GM18502 (cell line): ENCODE results near the gene GABRB1.

ENCODE experiments used
- ATAC-seq: cut with Tn5 transposase; IDR thresholded peaks from one replicate; pipeline ENCODE4 v1.9.1; 2021; ENCODE audit warnings: mild to moderate bottlenecking; ENCODE audit not compliant: unreplicated experiment, poor library complexity

GABRB1 gene

GRCh38 chr4:47195706-47196105 is 164.3 kb downstream of the GABRB1 start:
- ATAC-seq: no peak

DNA sequence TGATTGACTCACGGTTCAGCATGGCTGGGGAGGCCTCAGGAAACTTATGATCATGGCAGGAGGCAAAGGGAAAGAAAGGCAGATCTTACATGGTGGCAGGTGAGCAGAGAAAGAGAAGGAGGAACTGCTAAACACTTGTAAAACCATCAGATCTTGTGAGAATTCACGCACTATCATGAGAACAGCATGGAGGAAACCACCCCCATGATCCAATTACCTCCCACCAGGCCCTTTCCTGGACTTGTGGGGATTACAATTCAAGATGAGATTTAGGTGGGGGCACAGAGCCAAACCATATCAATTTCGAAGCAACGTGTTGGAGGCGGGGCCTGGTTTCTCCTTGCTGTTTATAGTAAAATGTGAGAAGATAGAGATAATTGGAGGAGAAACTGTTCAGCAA is 167.4 kb downstream of the GABRB1 start:
- no peak for ATAC-seq

GRCh38 chr4:47203593-47203992 is 172.2 kb downstream of the GABRB1 start:
- no peak for ATAC-seq

- ATAC-seq: no peak
Measured at GRCh38 chr4:47207555-47207954, 176.2 kb downstream of the GABRB1 start.

GRCh38 chr4:47209833-47210232 is 178.5 kb downstream of the GABRB1 start:
- ATAC-seq: no peak

- ATAC-seq: no peak
Measured at GRCh38 chr4:47210828-47211227, 179.5 kb downstream of the GABRB1 start.

- no peak for ATAC-seq
Measured at GRCh38 chr4:47213106-47213505, 181.7 kb downstream of the GABRB1 start.

- no peak for ATAC-seq
Measured at GRCh38 chr4:47213539-47213938, 182.2 kb downstream of the GABRB1 start.

GRCh38 chr4:47213971-47214370 is 182.6 kb downstream of the GABRB1 start:
- ATAC-seq: no peak

DNA sequence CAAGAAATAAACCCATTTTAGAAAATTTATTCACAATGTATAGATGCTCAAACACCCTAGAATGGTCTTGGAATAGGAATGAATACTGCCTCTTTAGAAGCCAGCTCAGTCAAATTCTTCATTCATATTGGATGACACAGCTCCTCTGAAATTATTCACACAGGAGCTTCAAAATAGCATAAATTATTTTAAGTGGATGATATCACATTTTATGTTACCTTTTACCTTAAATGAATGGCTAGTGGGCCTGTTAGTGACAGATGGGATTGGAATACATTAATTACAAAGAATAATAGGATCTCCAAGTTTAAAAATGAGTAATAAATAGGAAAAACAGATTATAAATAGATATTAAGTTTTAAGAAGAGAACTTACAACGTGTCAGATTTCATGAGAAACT is 184.4 kb downstream of the GABRB1 start:
- no peak for ATAC-seq

DNA sequence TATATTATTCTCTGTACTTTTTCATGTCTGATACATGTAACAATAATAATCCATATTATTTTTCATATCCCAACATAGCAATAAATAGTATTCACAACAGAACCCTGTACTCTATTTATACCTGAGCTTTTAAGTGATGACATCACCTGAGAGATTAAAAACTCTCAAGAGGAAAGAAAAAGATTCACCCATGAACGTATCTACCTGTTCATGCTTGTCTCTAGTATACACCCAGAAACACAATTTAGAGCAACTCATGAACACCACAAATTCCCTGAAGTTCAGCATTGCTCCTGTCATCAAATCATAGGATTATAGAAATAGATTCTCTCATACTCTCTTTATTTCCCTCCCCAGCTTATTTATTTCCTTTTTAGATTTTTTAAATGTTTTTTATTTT is 185.9 kb downstream of the GABRB1 start:
- ATAC-seq: no peak

- ATAC-seq: no peak
Measured at GRCh38 chr4:47217884-47218283, 186.5 kb downstream of the GABRB1 start.

GRCh38 chr4:47218631-47219030 is 187.3 kb downstream of the GABRB1 start:
- no peak for ATAC-seq

DNA sequence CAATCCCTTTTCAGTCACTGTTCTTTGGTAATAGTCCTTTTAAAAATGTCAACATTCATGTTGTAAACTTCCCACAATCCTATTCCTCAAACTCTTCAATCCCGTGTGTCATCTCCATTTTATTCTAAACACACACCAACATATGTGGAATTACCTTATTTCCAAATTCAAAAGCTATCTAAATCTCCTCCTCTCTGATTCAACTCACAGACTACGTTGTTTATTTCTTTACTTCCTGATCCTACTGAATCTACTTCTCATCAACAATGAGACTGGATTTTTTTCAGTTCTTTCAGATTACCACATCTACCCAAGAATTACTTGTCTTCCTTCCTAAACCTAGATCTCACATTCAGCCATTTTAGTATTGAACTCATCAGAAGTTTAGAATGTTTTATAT is 188.2 kb downstream of the GABRB1 start:
- no peak for ATAC-seq

DNA sequence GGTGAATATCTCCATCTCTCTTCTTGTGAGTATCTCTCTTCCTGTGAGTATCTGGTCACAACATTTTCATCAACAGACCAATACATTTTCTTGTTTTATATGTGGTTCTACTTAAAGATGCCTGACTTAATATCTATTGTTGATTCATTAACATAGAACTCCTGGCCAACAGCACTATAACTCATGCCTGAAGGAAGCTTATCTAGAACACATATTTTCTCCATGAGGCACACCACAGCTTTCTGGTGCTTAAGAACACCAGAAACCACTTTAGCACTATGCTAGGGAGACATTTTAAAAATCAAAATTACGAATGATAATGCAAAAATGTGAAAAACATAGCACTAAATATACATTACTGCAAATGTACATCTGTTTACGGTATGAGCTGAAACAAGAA is 190.4 kb downstream of the GABRB1 start:
- ATAC-seq: no peak

DNA sequence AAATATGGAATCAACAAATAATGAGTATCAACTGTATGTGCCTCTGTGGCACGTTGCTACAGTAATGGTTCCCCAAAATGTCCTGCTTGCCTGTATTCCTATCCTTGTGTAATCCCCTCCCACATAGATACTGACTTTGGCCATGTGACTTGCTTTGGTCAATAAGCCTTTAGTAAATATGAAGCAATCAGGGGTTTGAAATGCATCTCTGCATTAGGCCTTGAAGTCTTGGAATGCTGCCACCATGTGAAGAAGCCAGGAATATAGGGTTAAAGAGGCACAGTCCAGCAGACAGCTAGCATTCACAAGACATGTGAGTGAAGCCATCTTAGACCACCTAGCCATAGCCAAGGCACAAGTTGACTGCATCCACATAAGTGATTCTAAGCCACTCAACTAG is 190.9 kb downstream of the GABRB1 start:
- no peak for ATAC-seq

GRCh38 chr4:47224361-47224760 is 193.0 kb downstream of the GABRB1 start:
- ATAC-seq: no peak

DNA sequence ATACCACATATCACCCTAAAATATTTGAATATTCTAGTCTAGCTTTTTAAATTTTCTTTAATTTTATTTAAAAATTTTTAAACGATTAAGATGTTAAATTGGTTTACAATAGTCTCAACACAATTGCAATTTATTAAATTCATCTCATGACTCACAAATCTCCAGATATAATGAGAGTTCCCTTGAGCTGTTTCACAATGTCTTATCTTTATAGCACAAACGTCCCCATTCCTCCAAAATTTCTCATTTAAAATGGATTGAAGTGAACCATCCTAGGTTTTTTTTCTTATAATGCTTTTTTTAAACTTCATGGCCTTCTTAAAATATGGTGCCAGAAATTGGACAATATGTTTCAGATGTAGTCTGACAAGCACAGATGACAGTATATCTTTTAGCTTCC is 204.4 kb downstream of the GABRB1 start:
- ATAC-seq: no peak

GRCh38 chr4:47238667-47239066 is 207.3 kb downstream of the GABRB1 start:
- ATAC-seq: no peak

- no peak for ATAC-seq
Measured at GRCh38 chr4:47239649-47240048, 208.3 kb downstream of the GABRB1 start.

DNA sequence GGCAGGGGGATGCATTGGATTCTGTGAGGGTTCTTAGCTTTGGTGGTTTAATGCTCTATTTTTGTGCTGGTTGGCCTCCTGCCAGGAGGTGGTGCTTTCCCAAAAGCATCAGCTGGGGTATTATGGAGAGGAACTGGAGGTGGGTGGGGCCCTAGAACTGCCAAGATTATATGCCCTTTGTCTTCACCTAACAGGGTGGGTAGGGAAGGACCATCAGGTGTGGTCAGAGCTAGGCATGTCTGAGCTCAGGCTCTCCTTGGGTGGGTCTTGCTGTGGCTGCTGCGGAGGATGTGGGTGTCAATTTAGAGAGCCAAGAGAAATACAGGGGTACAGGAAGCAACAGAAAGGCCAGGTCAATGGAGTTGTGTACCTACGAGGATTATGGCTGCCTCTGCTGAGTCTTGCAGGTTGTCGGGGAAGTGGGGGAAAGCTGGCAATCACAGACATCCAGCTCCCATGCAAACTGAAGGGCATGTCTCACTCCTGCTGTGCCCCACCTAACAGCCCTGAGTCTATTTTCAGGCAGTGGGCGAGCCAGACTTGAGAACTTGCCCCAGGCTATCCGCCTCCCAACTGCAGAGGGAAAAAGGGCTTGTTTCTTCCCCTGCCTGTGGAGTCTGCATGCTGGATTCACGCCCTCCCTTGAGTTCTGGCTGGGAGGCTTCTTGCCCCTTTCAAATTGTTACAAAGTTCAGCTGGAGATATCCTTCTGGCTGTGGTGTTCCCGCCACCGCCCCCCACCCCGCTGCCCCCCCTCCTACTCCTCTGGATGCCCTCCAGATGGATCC is 220.2 kb downstream of the GABRB1 start:
- ATAC-seq: no peak

- ATAC-seq: no peak
Measured at GRCh38 chr4:47263721-47264120, 232.4 kb downstream of the GABRB1 start.
